ELR (cell line): Measurements from ENCODE around the gene COL17A1.

Experiments used
- DNase-seq: peaks from one replicate; pipeline ENCODE4 v3.0.0-alpha.2; 2015; ENCODE audit warnings: low read depth

The COL17A1 gene

GRCh38 chr10:104096692-104097091, 11.0 kb upstream of the COL17A1 start:
- no peak for DNase-seq

GRCh38 chr10:104092749-104093148, 7.1 kb upstream of the COL17A1 start:
- no peak for DNase-seq

GRCh38 chr10:104090611-104091010, 4.9 kb upstream of the COL17A1 start:
- DNase-seq: peak; percentile 38

GRCh38 chr10:104089621-104090020, 3.9 kb upstream of the COL17A1 start:
- peak; percentile 13 for DNase-seq

- no peak for DNase-seq
These were observed 2.6 kb upstream of the COL17A1 start for GRCh38 chr10:104088239-104088638.

GRCh38 chr10:104084482-104085142, 1.1 kb downstream of the COL17A1 start:
- DNase-seq: no peak

- DNase-seq: no peak
These were observed 3.7 kb downstream of the COL17A1 start for GRCh38 chr10:104081998-104082397.

- DNase-seq: peak; percentile 60
These were observed 4.9 kb downstream of the COL17A1 start for GRCh38 chr10:104080762-104081161.

GRCh38 chr10:104077663-104078151, 8.0 kb downstream of the COL17A1 start:
- no peak for DNase-seq

GRCh38 chr10:104077247-104077646, 8.4 kb downstream of the COL17A1 start:
- DNase-seq: peak; percentile 15

- peak; percentile 21 for DNase-seq
These were observed 8.9 kb downstream of the COL17A1 start for GRCh38 chr10:104076743-104077160.

GRCh38 chr10:104074505-104074904, 11.2 kb downstream of the COL17A1 start:
- no peak for DNase-seq

- no peak for DNase-seq
These were observed 12.9 kb downstream of the COL17A1 start for GRCh38 chr10:104072786-104073185.

GRCh38 chr10:104069613-104070012, 16.1 kb downstream of the COL17A1 start:
- DNase-seq: no peak

GRCh38 chr10:104067525-104067924, 18.2 kb downstream of the COL17A1 start:
- no peak for DNase-seq

- DNase-seq: no peak
These were observed 18.7 kb downstream of the COL17A1 start for GRCh38 chr10:104066945-104067344.

GRCh38 chr10:104065748-104066147, 19.9 kb downstream of the COL17A1 start:
- no peak for DNase-seq

- no peak for DNase-seq
These were observed 24.5 kb downstream of the COL17A1 start for GRCh38 chr10:104061196-104061595.

GRCh38 chr10:104059364-104059763, 26.3 kb downstream of the COL17A1 start:
- no peak for DNase-seq

- no peak for DNase-seq
These were observed 28.0 kb downstream of the COL17A1 start for GRCh38 chr10:104057717-104058116.

- DNase-seq: no peak
These were observed 28.9 kb downstream of the COL17A1 start for GRCh38 chr10:104056619-104057273.

- peak; percentile 94 for DNase-seq
These were observed 31.2 kb downstream of the COL17A1 start for GRCh38 chr10:104054430-104054829.

GRCh38 chr10:104053201-104053600, 32.5 kb downstream of the COL17A1 start:
- no peak for DNase-seq

- no peak for DNase-seq
These were observed 33.2 kb downstream of the COL17A1 start for GRCh38 chr10:104052431-104052830.
